ENCODE data around the gene DNAJA4. TPM values are rescaled to one million over a fixed set of nuclear protein-coding genes. Genes with fewer than 3 reads are reported as not detected.

DNAJA4 gene
- total and polyA plus RNA-seq, 2 of the 8 experiments (the other 6 are each of a cell fraction or from before 2014, with no cell fraction given): 3.6 to 6.2 TPM

DNA sequence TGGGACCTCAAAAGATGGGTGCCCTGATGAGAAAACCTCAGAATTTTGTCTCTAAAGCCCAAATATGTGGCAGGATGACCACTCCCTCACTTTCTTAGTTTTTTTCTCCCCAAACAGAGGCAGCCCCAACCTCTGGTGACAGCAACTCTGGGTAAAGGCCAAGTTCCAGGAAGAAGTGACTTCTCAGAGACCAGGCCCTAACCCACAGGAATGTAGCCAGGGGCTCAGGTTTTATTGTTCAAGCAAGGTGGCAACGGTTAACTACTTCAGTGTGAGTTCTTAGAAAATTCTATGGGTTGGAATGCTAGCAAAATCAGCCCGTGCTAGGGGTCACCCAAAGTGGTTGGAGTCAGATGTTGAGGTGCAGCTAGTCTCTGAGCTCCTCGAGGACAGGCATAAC, 5.1 kb upstream of the DNAJA4 start:
- TF ChIP-seq CHD2 (IDR thresholded peaks at IDR 0.05; ENCODE audit: low read length): no peak
- Histone ChIP-seq H3K23me2 (ENCODE audit: low read depth, low read length) (no peaks in the 10 kb centered on the region; the same call in 1 of the 2 replicates), H2AK5ac (ENCODE audit: low read depth, low read length) (no peak overlapping the region), H4K8ac (ENCODE audit: extremely low read depth, insufficient read depth, low read length) (no peak overlapping the region), H3K23ac (ENCODE audit: insufficient read length) (no peak overlapping the region), H3K36me3 (ENCODE audit: control insufficient read depth in 2 of 4, insufficient read depth in 4 of 4, low read length in 3 of 4) (no peaks in the 10 kb centered on the region), H2BK12ac (ENCODE audit: low read depth, low read length) (no peak overlapping the region), H4K91ac (replicated peaks; ENCODE audit: insufficient read length, low read length) (no peak overlapping the region), H4K5ac (ENCODE audit: insufficient read length, low read depth, low read length) (no peak overlapping the region), H3K27ac (ENCODE audit: low read depth, low read length) (no peak overlapping the region), H3K4ac (replicated peaks; ENCODE audit: insufficient read length, low read depth, low read length) (no peak overlapping the region), H3K4me3 (ENCODE audit: extremely low read depth in 1 of 4, insufficient read depth in 2 of 4, low read depth in 3 of 4, low read length in 4 of 4) (no peak overlapping the region), H3K79me1 (ENCODE audit: low read depth, low read length) (no peaks in the 10 kb centered on the region), H3K4me1 (replicated peaks in 1 of 4; ENCODE audit: control insufficient read depth in 3 of 4, insufficient read depth in 4 of 4, low read length in 3 of 4) (0 out of 7 replicates have a peak, but pooled peaks cover 0 to 3% (median 0%) of the 10 kb centered on the region in 4 experiments), H2AFZ (ENCODE audit: low read length) (no peak overlapping the region), H2BK20ac (ENCODE audit: low read length) (no peak overlapping the region), H3K9ac (replicated peaks in 1 of 4; ENCODE audit: extremely low read depth in 1 of 4, low read depth in 3 of 4, low read length in 3 of 4) (no peak overlapping the region), H3K4me2 (ENCODE audit: insufficient read depth in 1 of 2, low read depth in 2 of 2, low read length in 2 of 2) (no peak overlapping the region), H3K27me3 (replicated peaks in 1 of 4; ENCODE audit: control insufficient read depth in 3 of 4, extremely low read depth in 1 of 4, insufficient read depth in 3 of 4, low read length in 3 of 4) (peaks cover 0 to 11% (median 6%) of the 10 kb centered on the region in 4 experiments; a peak in 4 of 7 replicates), H2BK5ac (ENCODE audit: low read depth, low read length) (no peak overlapping the region), H3K14ac (ENCODE audit: insufficient read length) (no peak overlapping the region), H3K9me3 (ENCODE audit: insufficient read depth in 2 of 2, low read depth in 1 of 2, low read length in 1 of 2) (no peaks in the 10 kb centered on the region), H2BK120ac (replicated peaks; ENCODE audit: low read depth, low read length) (no peak overlapping the region), H3K56ac (replicated peaks; ENCODE audit: insufficient read length, low read depth, low read length) (no peak overlapping the region), H3K79me2 (ENCODE audit: control insufficient read depth in 1 of 2, insufficient read depth in 2 of 2, low read length in 2 of 2) (no peaks in the 10 kb centered on the region), H3K18ac (ENCODE audit: extremely low read depth, low read length) (no peak overlapping the region), H2BK15ac (ENCODE audit: low read length) (no peak overlapping the region), H4K20me1 (replicated peaks in 1 of 2; ENCODE audit: control insufficient read depth in 1 of 2, insufficient read depth in 2 of 2, low read length in 2 of 2) (no peaks in the 10 kb centered on the region)
- FAIRE-seq (no peak), DNase-seq (ENCODE audit: low read depth in 1 of 2, low spot score in 2 of 2) (no peak)
- 83% methylated on average over 3 of the region's 3 CpGs; no CpG with 5 or more reads in 1 of the 2 experiments for WGBS, 2 experiments (ENCODE audit: extremely low coverage in 1 of 2, insufficient coverage in 1 of 2, insufficient read length in 1 of 2, insufficient replicate concordance in 2 of 2, low coverage in 1 of 2, low lambda C conversion rate in 2 of 2, missing lambda C conversion rate in 1 of 2)
- ChIA-PET CTCF (ENCODE audit: partially characterized antibody) (interaction anchor here (0.6 to 7.7 kb wide), 5 partner anchors 9 to 1140 kb away, joined by 3 to 48 read pairs (median 3); partner anchors contain the start of gene SKIC8), POLR2A (ENCODE audit: partially characterized antibody) (no interaction called here)
